Ovary (tissue), 9 donors: ENCODE results near the gene KRTAP4-7. TPM values are rescaled to one million over a fixed set of nuclear protein-coding genes. Genes with fewer than 3 reads are reported as not detected.
"Not testable (repeated sequence)": the region's sequence is repeated elsewhere in the genome, so short reads cannot be mapped to it uniquely, and the experiment has no call there.

Source experiments
- DNase-seq, 5 donors: peaks; one replicate each; pipeline ENCODE4 v3.0.0-alpha.2; 2019 to 2020
- H3K27ac ChIP-seq, 2 donors: fragments of 200-600 bp; one replicate each; pipeline versions ENCODE4 v1.5.1 to v1.8.0; 2019 to 2022
- H3K27me3 ChIP-seq: fragments of 200-600 bp; one replicate; pipeline ENCODE4 v1.8.0; 2022
- H3K36me3 ChIP-seq: fragments of 200-600 bp; sonication (generic); one replicate; pipeline ENCODE4 v1.5.1; 2019
- H3K4me1 ChIP-seq: one replicate; pipeline ENCODE4 v1.8.1; 2013; ENCODE audit warnings: mild to moderate bottlenecking, moderate library complexity; ENCODE audit not compliant: insufficient read depth
- H3K4me3 ChIP-seq: fragments of 200-600 bp; sonication (generic); one replicate; pipeline ENCODE4 v1.5.1; 2017
- H3K9me3 ChIP-seq, 2 donors: fragments of 200-600 bp in 1 of 2; sonication (generic) in 1 of 2; one replicate each; pipeline versions ENCODE4 v1.5.1 to v1.8.1; 2013 to 2019; ENCODE audit warnings: mild to moderate bottlenecking in 1 of 2, moderate library complexity in 1 of 2
- CTCF ChIP-seq, 3 donors: fragments of 450-650 bp in 2 of 3; fragments of 200-600 bp in 1 of 3; IDR thresholded peaks; one replicate each; pipeline versions ENCODE4 v1.5.1 to v1.8.0; 2016 to 2022; ENCODE audit warnings: antibody characterized with exemption in 3 of 3, mild to moderate bottlenecking in 1 of 3
- EP300 ChIP-seq: sonication (generic); formaldehyde crosslinking; IDR thresholded peaks from one replicate; pipeline ENCODE4 v1.6.1; 2017; ENCODE audit warnings: antibody characterized with exemption
- POLR2A ChIP-seq: fragments of 450-650 bp; IDR thresholded peaks from one replicate; pipeline ENCODE4 v1.6.1; 2017; ENCODE audit warnings: antibody characterized with exemption, mild to moderate bottlenecking, moderate library complexity
- WGBS, 3 donors: extraction: QIAGEN DNeasy Blood & Tissue Kit in 1 of 3; methylation state at CpG; one replicate each; pipeline versions ENCODE4 v1.1.5 to v1.1.7; 2013 to 2017; 5-methylcytosine and 5-hydroxymethylcytosine counted together
- intact Hi-C, 4 donors: fragments of 100-400 bp; cut with DNase I; formaldehyde crosslinking; loops; one replicate each; pipeline versions ENCODE4 v1.11.0 to v1.15.1; 2022 to 2023
- polyA plus RNA-seq, 2 donors: library from polyadenylated mRNA; stranded (reverse); fragments of 200-250 nt in 1 of 2; fragments of 350-450 nt in 1 of 2; fragmentation: Illumina TruSeq in 1 of 2; extraction: RNeasy Lipid Tissue Mini Kit (QIAGEN cat#74804) in 1 of 2; gene quantifications; one replicate each; pipeline ENCODE4 v1.2.3, GENCODE V29; 2013 to 2014
- total RNA-seq, 7 donors: library from RNA; depleted of rRNA in 2 of 7; stranded (reverse); fragments of >200 nt in 2 of 7; fragmentation: NEBNext Ultra II Directional in 3 of 7; extraction: Animal tissue kit (Norgen Biotek cat#: 25700) in 3 of 7; gene quantifications; one replicate each; pipeline versions ENCODE4 v1.1.0 to v1.2.4, GENCODE V29; 2016 to 2023
- donor health status: DM: no; HTN: no; CAD: no; lungs with moderate emphysema.
- donor health status: DM: no; HTN: no; CAD: no.
- donor health status: Bipolar disorder and iron deficiency.
- donor health status: DM: yes; HTN: yes; CAD: no.
- donor health status: DM: no; HTN: no; CAD: no.
- donor health status: DM: yes; HTN: yes; CAD: no.

The KRTAP4-7 gene
- total and polyA plus RNA-seq, 9 donors, result not detected

- Histone ChIP-seq H3K9me3 (no peaks in the 10 kb centered on the region), H3K4me3 (no peak overlapping the region), H3K27ac (no peak overlapping the region), H3K27me3 (no peaks in the 10 kb centered on the region), H3K36me3 (no peaks in the 10 kb centered on the region), H3K4me1 (peaks cover 2% of the 10 kb centered on the region)
- intact Hi-C loops, result no loop called here
- TF ChIP-seq CTCF (IDR thresholded peaks at IDR 0.05) (no peak), EP300 (no peak), POLR2A (no peak)
- DNase-seq, result no peak
- 88 to 91% (median 91%) methylated on average over 4 of the region's 4 CpGs for WGBS, 3 donors
Observed at GRCh38 chr17:41063449-41063848, 20.5 kb upstream of the KRTAP4-7 start.

GRCh38 chr17:41064301-41064700 lies 19.6 kb upstream of the KRTAP4-7 start:
- no peak overlapping the region for H3K4me3 ChIP-seq
- H3K27me3 ChIP-seq, result no peaks in the 10 kb centered on the region
- TF ChIP-seq CTCF (IDR thresholded peaks at IDR 0.05), result no peak
- TF ChIP-seq POLR2A, result no peak
- TF ChIP-seq EP300, result no peak
- 84 to 97% (median 87%) methylated on average over 1 of the region's 1 CpG for WGBS, 3 donors
- peaks cover 2% of the 10 kb centered on the region for H3K4me1 ChIP-seq
- intact Hi-C loops, result no loop called here
- H3K9me3 ChIP-seq, result no peaks in the 10 kb centered on the region
- no peak overlapping the region for H3K27ac ChIP-seq
- no peak for DNase-seq
- H3K36me3 ChIP-seq, result no peaks in the 10 kb centered on the region

GRCh38 chr17:41065016-41065689 lies 18.8 kb upstream of the KRTAP4-7 start:
- H3K9me3 ChIP-seq, H3K4me1 ChIP-seq, DNase-seq, intact Hi-C loops, H3K27me3 ChIP-seq, H3K4me3 ChIP-seq, H3K36me3 ChIP-seq, H3K27ac ChIP-seq: not testable (repeated sequence)
- WGBS, 3 donors, result 77 to 80% (median 80%) methylated on average over 7 of the region's 16 CpGs

GRCh38 chr17:41065829-41066624 lies 17.9 kb upstream of the KRTAP4-7 start, which contains the start of gene KRTAP2-4:
KRTAP2-4 (minus strand) TSS chr17:41065879; CDS start chr17:41065845, 34 bp downstream.
- no peak within 1 kb of the TSS for H3K27ac ChIP-seq
- no peak within 1 kb of the TSS for H3K4me3 ChIP-seq
- H3K36me3 ChIP-seq, result no peaks in the 10 kb centered on the region
- no peaks in the 10 kb centered on the region for H3K4me1 ChIP-seq
- no peaks in the 10 kb centered on the region for H3K27me3 ChIP-seq
- TF ChIP-seq CTCF (IDR thresholded peaks at IDR 0.05), result no peak
- no peak for TF ChIP-seq POLR2A
- TF ChIP-seq EP300, result no peak
- WGBS, 3 donors, result 85 to 90% (median 85%) methylated on average over 6 of the region's 6 CpGs
- H3K9me3 ChIP-seq, result no peaks in the 10 kb centered on the region
- intact Hi-C loops, result no loop called here
- DNase-seq, result no peak

GRCh38 chr17:41067281-41067680 lies 16.7 kb upstream of the KRTAP4-7 start:
- no peaks in the 10 kb centered on the region for H3K4me1 ChIP-seq
- no peak for DNase-seq
- H3K9me3 ChIP-seq, result no peaks in the 10 kb centered on the region
- H3K4me3 ChIP-seq, result no peak overlapping the region
- no peak for TF ChIP-seq EP300
- intact Hi-C loops, result no loop called here
- H3K36me3 ChIP-seq, result no peaks in the 10 kb centered on the region
- no peaks in the 10 kb centered on the region for H3K27me3 ChIP-seq
- H3K27ac ChIP-seq, result no peak overlapping the region
